Breast epithelium (tissue), 4 donors: ENCODE results near the gene ATN1. TPM values are rescaled to one million over a fixed set of nuclear protein-coding genes. Genes with fewer than 3 reads are reported as not detected.

Source experiments
- DNase-seq, 2 donors: peaks; one replicate each; pipeline ENCODE4 v3.0.0-alpha.2; 2019; ENCODE audit warnings: low spot score in 2 of 2
- H3K27ac ChIP-seq, 2 donors: fragments of 200-600 bp; sonication (generic) in 1 of 2; one replicate each; pipeline ENCODE4 v1.5.1; 2016 to 2019; ENCODE audit warnings: mild to moderate bottlenecking in 1 of 2
- H3K27me3 ChIP-seq, 2 donors: fragments of 200-600 bp; sonication (generic) in 1 of 2; one replicate each; pipeline versions ENCODE4 v1.5.1 to v1.6.0; 2017 to 2019; ENCODE audit warnings: control low read depth in 1 of 2, mild to moderate bottlenecking in 1 of 2
- H3K36me3 ChIP-seq: fragments of 200-600 bp; one replicate; pipeline ENCODE4 v1.5.1; 2019
- H3K4me1 ChIP-seq, 2 donors: fragments of 200-600 bp; sonication (generic); one replicate each; pipeline ENCODE4 v1.5.1; 2016 to 2019; ENCODE audit warnings: control low read depth in 1 of 2
- H3K4me3 ChIP-seq, 3 donors: fragments of 200-600 bp; sonication (generic); 1 replicate in 2 of 3; 2 replicates in 1 of 3; pipeline ENCODE4 v1.5.1; 2016 to 2019; ENCODE audit warnings: mild to moderate bottlenecking in 3 of 3, moderate library complexity in 2 of 3
- H3K9me3 ChIP-seq, 2 donors: fragments of 200-600 bp; sonication (generic) in 1 of 2; one replicate each; pipeline ENCODE4 v1.5.1; 2016 to 2019; ENCODE audit warnings: control low read depth in 1 of 2
- POLR2A ChIP-seq: fragments of 450-650 bp; IDR thresholded peaks from one replicate; pipeline ENCODE4 v1.6.1; 2016; ENCODE audit warnings: antibody characterized with exemption, mild to moderate bottlenecking, moderate library complexity
- POLR2AphosphoS5 ChIP-seq, 3 donors: sonication (generic); formaldehyde crosslinking; IDR thresholded peaks; one replicate each; pipeline ENCODE4 v1.6.1; 2017; ENCODE audit warnings: antibody characterized with exemption in 3 of 3
- intact Hi-C: fragments of 100-400 bp; cut with DNase I; formaldehyde crosslinking; loops from one replicate; pipeline ENCODE4 v1.15.1; 2023; ENCODE audit warnings: low total_unique reads
- total RNA-seq, 3 donors: library from RNA; depleted of rRNA; stranded (reverse); fragments of >200 nt; gene quantifications; one replicate each; pipeline ENCODE4 v1.1.0, GENCODE V29; 2016
- TF ChIP-seq, protein P1 (sequence below), 3 donors: fragments of 450-650 bp; IDR thresholded peaks; one replicate each; pipeline ENCODE4 v1.5.1; 2016 to 2017; ENCODE audit warnings: antibody characterized with exemption in 3 of 3, mild to moderate bottlenecking in 3 of 3, moderate library complexity in 3 of 3

Gene ATN1
- total RNA-seq, 3 donors from 2014 or later, result 57.9 to 96.4 (median 59.7) TPM

DNA sequence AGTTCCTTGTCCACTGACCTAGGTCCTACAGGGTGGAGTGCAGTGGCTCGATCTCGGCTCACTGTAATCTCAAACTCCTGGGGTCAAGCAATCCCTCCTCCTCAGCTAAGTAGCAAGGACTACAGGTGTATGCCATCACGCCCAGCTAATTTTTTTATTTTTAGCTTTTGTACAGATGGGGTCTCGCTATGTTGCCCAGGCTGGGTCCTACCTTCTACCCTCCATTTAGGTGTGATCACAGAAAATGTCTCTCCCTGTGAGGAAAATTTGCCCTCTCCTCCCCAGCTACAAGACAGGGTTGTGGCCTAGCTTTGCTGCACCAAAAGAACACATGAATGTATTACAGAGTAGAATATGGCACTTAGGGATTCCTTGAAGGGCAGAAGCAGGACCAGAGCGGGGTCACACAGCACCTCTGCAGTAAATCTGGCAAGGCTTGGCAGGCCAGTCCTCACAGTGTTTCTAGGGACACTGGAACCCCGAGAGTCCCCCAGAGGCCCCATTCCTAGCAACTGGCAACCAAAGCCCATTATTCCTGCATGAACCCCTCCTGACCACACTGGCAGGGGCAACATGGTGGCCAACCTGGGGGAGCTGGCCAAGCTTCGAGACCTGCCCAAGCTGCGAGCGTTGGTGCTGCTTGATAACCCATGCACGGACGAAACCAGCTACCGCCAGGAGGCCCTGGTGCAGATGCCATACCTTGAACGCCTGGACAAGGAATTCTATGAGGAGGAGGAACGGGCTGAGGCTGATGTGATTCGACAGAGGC is 15.4 kb upstream of the ATN1 start:
- Histone ChIP-seq H3K4me1 (peaks cover 0 to 5% of the 10 kb centered on the region in 2 donors), H3K27ac (no peak overlapping the region), H3K9me3 (no peaks in the 10 kb centered on the region), H3K4me3 (no peak overlapping the region), H3K27me3 (no peaks in the 10 kb centered on the region), H3K36me3 (no peaks in the 10 kb centered on the region)
- no peak for TF ChIP-seq POLR2AphosphoS5 (IDR thresholded peaks at IDR 0.05)
- TF ChIP-seq POLR2A, result no peak
- TF ChIP-seq, protein P1, sequence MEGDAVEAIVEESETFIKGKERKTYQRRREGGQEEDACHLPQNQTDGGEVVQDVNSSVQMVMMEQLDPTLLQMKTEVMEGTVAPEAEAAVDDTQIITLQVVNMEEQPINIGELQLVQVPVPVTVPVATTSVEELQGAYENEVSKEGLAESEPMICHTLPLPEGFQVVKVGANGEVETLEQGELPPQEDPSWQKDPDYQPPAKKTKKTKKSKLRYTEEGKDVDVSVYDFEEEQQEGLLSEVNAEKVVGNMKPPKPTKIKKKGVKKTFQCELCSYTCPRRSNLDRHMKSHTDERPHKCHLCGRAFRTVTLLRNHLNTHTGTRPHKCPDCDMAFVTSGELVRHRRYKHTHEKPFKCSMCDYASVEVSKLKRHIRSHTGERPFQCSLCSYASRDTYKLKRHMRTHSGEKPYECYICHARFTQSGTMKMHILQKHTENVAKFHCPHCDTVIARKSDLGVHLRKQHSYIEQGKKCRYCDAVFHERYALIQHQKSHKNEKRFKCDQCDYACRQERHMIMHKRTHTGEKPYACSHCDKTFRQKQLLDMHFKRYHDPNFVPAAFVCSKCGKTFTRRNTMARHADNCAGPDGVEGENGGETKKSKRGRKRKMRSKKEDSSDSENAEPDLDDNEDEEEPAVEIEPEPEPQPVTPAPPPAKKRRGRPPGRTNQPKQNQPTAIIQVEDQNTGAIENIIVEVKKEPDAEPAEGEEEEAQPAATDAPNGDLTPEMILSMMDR (IDR thresholded peaks at IDR 0.05), result no peak
- intact Hi-C loops, result no loop called here
- DNase-seq, result no peak

DNA sequence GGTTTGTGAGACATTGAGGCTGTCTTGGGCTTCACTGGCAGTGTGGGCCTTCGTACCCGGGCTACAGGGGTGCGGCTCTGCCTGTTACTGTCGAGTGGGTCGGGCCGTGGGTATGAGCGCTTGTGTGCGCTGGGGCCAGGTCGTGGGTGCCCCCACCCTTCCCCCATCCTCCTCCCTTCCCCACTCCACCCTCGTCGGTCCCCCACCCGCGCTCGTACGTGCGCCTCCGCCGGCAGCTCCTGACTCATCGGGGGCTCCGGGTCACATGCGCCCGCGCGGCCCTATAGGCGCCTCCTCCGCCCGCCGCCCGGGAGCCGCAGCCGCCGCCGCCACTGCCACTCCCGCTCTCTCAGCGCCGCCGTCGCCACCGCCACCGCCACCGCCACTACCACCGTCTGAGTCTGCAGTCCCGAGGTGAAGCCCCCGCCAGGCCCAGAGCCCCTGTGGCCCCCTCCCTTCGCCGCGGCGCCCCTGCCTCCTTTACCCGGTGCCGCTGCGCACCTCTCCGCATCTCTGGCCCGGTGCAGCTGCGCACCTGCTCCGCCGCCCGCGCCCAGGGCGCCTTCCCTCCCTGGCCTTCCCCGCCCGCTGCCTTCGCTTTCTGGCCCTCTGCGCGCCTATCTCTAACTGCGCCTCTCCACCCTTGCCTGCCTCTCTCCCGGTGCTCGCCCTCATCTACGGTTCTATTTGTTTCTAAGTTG is 13.4 kb upstream of the ATN1 start, which contains the start of gene ENO2:
Gene ENO2, plus strand, starts transcription at position 335 of the 701 bp plus-strand sequence. CDS start 1,253 bp downstream, outside the sequence.
- no peak for DNase-seq
- Histone ChIP-seq H3K27me3 (no peaks in the 10 kb centered on the region), H3K4me3 (peak within 1 kb of the TSS; percentile 59 to 87 (median 70)), H3K27ac (peak within 1 kb of the TSS; percentile 81 to 93), H3K9me3 (no peaks in the 10 kb centered on the region), H3K4me1 (peaks cover 0 to 5% of the 10 kb centered on the region in 2 donors), H3K36me3 (no peaks in the 10 kb centered on the region)
- TF ChIP-seq POLR2AphosphoS5 (IDR thresholded peaks at IDR 0.05) (no peak), POLR2A (no peak)
- TF ChIP-seq, protein P1 (IDR thresholded peaks at IDR 0.05), result no peak
- intact Hi-C loops, result no loop called here

DNA sequence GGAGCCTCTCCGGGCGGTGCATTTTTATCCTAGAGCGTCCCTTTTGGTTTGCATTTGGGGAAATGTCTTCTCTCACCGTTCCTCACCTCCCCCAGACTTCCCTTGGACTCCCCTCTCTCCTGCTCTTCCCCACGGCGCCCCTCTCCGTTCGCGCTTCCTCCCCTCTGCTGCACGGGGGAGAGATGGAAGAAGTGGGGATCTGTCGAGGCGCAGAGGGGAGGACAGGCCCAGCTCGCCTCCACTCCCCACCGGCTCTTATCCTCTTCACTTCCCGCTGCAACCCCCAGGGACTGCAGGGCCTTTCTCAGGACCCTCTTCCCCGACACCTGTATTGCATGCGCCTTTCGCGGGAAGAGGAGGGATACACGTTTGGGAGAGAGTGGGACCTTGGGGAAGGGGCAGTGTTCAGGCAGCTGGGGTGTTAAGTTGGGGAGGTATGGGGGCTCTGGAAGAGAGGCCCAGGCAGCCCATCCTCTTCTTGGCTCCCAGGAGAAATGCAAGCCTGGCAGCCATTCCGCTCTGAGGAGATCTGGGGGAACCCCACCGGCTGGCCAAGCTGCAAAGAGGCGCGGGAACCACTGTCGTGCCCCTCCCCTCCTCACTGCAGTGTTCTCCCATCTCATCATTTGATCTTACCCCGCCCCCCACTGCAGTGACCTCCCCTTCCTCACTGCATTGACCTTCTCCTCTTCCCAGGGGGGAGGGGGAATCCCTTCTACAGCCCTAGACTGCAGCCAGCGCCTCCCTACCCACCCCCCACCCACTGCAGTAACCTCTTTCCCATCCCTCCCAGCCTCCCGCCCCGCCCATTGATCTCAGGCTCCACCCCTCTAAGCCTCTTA is 12.6 kb upstream of the ATN1 start:
- no peak for DNase-seq
- H3K36me3 ChIP-seq, result no peaks in the 10 kb centered on the region
- H3K27me3 ChIP-seq, result no peaks in the 10 kb centered on the region
- H3K4me3 ChIP-seq, result peak overlapping the region; percentile 59 to 87 (median 70)
- TF ChIP-seq POLR2A (no peak), POLR2AphosphoS5 (IDR thresholded peaks at IDR 0.05) (no peak)
- TF ChIP-seq, protein P1 (IDR thresholded peaks at IDR 0.05), result no peak
- H3K9me3 ChIP-seq, result no peaks in the 10 kb centered on the region
- intact Hi-C loops, result no loop called here
- peaks cover 0 to 5% of the 10 kb centered on the region in 2 donors for H3K4me1 ChIP-seq
- peak overlapping the region; percentile 81 to 93 for H3K27ac ChIP-seq

DNA sequence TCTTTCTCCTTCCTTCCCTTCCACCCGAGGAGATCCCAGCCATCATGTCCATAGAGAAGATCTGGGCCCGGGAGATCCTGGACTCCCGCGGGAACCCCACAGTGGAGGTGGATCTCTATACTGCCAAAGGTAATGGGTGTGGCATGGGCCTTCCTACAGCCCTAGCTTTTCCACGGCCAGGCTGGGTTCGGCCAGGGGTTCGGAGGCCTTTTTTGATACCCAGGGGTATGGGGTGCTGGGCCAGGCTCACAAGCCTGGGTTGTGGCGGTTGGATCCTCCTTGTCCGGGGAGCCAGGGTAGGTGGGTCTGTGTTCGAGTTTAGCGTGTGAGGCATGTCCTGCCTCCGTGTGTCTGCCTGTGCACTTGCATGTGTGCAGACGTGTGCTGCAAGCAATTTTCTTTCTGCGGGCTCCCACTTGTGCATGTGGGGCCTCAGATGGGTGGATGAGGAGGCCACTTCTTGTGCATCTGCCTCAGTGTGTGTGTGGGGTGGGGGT is 11.9 kb upstream of the ATN1 start:
- no peaks in the 10 kb centered on the region for H3K36me3 ChIP-seq
- peaks cover 0 to 5% of the 10 kb centered on the region in 2 donors for H3K4me1 ChIP-seq
- no peaks in the 10 kb centered on the region for H3K9me3 ChIP-seq
- no peak for DNase-seq
- intact Hi-C loops, result no loop called here
- no peaks in the 10 kb centered on the region for H3K27me3 ChIP-seq
- H3K27ac ChIP-seq, result peak overlapping the region in 1 of 2 donors; percentile 93
- TF ChIP-seq POLR2A, result no peak
- TF ChIP-seq POLR2AphosphoS5 (IDR thresholded peaks at IDR 0.05), result no peak
- TF ChIP-seq, protein P1 (IDR thresholded peaks at IDR 0.05), result no peak
- peak overlapping the region in 1 of 3 donors; percentile 87 for H3K4me3 ChIP-seq
